GM12878 (cell line): ENCODE data around the gene LIN7C. TPM values are rescaled to one million over a fixed set of nuclear protein-coding genes. Genes with fewer than 3 reads are reported as not detected.

Experiments used
- ATAC-seq: fragments of 200-7000 bp; cut with Tn5 transposase; 3 replicates; pipeline ENCODE4 v1.9.1; 2020; ENCODE audit warnings: mild to moderate bottlenecking, moderate library complexity
- BruUV-seq: library from RNA; stranded (reverse); fragments of 400-500 nt; replicated peaks from 2 replicates; lab custom pipeline; 2021; lab: Mats Ljungman, UMichigan
- CTCF ChIA-PET: fragments of 300-600 bp; sonication (Branson Sonifier 250); formaldehyde crosslinking; extraction: SDS; loops from one replicate; lab custom pipeline; 2021; ENCODE audit warnings: inconsistent platforms; lab: Yijun Ruan, JAX
- POLR2A ChIA-PET: fragments of 350-600 bp; formaldehyde crosslinking; extraction: SDS; loops from one replicate; lab custom pipeline; 2021; ENCODE audit warnings: inconsistent platforms; lab: Charles Lee
- RAD21 ChIA-PET: fragments of 300-600 bp; sonication (Branson Sonifier 250); formaldehyde crosslinking; loops from one replicate; lab custom pipeline; 2023; ENCODE audit warnings: antibody characterized with exemption; ENCODE audit not compliant: unreplicated experiment; lab: Charles Lee
- SMC1A ChIA-PET: fragments of 300-600 bp; sonication (Branson Sonifier 250); formaldehyde crosslinking; loops from one replicate; lab custom pipeline; 2023; ENCODE audit not compliant: unreplicated experiment, uncharacterized antibody; lab: Charles Lee
- DNase-seq: peaks from one replicate; pipeline ENCODE4 v3.0.0-alpha.2; 2011; ENCODE audit warnings: low read depth, low spot score
- FAIRE-seq: peaks from 3 replicates; lab custom pipeline; 2011; peaks lifted over from hg19 to GRCh38; lab: Jason Lieb, UNC
- H2AFZ ChIP-seq: 2 replicates; pipeline ENCODE4 v1.6.0; 2011; ENCODE audit warnings: low read depth, low read length, control low read depth; ENCODE audit not compliant: control insufficient read depth
- H3K27ac ChIP-seq: 2 replicates; pipeline ENCODE4 v1.5.1; 2011; ENCODE audit warnings: control low read depth; ENCODE audit not compliant: control insufficient read depth, insufficient read depth
- H3K27me3 ChIP-seq, 2 experiments: replicated peaks in 1 of 2; 2 replicates each; pipeline versions ENCODE4 v1.6.0 to v1.6.1; 2011; ENCODE audit warnings: low read length in 1 of 2; ENCODE audit not compliant: control insufficient read depth in 2 of 2, insufficient read depth in 2 of 2
- H3K36me3 ChIP-seq, 2 experiments: 2 replicates each; pipeline ENCODE4 v1.5.1; 2011; ENCODE audit warnings: low read length in 1 of 2; ENCODE audit not compliant: control insufficient read depth in 2 of 2, insufficient read depth in 2 of 2
- H3K4me1 ChIP-seq: 2 replicates; pipeline ENCODE4 v1.6.1; 2011; ENCODE audit warnings: mild to moderate bottlenecking, low read length, moderate library complexity, mixed read lengths; ENCODE audit not compliant: control insufficient read depth, insufficient read depth
- H3K4me2 ChIP-seq: 2 replicates; pipeline ENCODE4 v1.6.0; 2011; ENCODE audit warnings: control low read depth; ENCODE audit not compliant: control insufficient read depth, insufficient read depth
- H3K4me3 ChIP-seq: fragments of 200-600 bp; sonication (generic); 2 replicates; pipeline ENCODE4 v1.5.1; 2016
- H3K79me2 ChIP-seq: 2 replicates; pipeline ENCODE4 v1.6.0; 2011; ENCODE audit warnings: low read length; ENCODE audit not compliant: control insufficient read depth, insufficient read depth
- H3K9ac ChIP-seq: 2 replicates; pipeline ENCODE4 v1.8.0; 2011; ENCODE audit warnings: low read length, control low read depth, mixed read lengths; ENCODE audit not compliant: control insufficient read depth, insufficient read depth
- H3K9me3 ChIP-seq: replicated peaks from 3 replicates; pipeline ENCODE4 v1.5.1; 2011; ENCODE audit warnings: mild to moderate bottlenecking, low read length; ENCODE audit not compliant: control insufficient read depth, insufficient read depth
- H4K20me1 ChIP-seq: 2 replicates; pipeline ENCODE4 v1.6.0; 2011; ENCODE audit not compliant: control insufficient read depth, insufficient read depth
- ATF7 ChIP-seq: fragments of 450-650 bp; IDR thresholded peaks from 2 replicates; pipeline ENCODE4 v1.6.1; 2016; ENCODE audit warnings: low read depth, mild to moderate bottlenecking
- BACH1 ChIP-seq: fragments of 450-650 bp; IDR thresholded peaks from 2 replicates; pipeline ENCODE4 v1.6.1; 2017; ENCODE audit warnings: mild to moderate bottlenecking, borderline replicate concordance
- BMI1 ChIP-seq: fragments of 450-650 bp; IDR thresholded peaks from 2 replicates; pipeline ENCODE4 v1.6.1; 2016; ENCODE audit warnings: mild to moderate bottlenecking, moderate library complexity, borderline replicate concordance
- CEBPB ChIP-seq, 2 experiments: fragments of 150-350 bp in 1 of 2; IDR thresholded peaks; 2 replicates each; pipeline ENCODE4 v1.6.1; 2012 to 2014; ENCODE audit warnings: low read depth in 2 of 2, low read length in 2 of 2, borderline replicate concordance in 1 of 2, inconsistent platforms in 1 of 2
- NFXL1 ChIP-seq: fragments of 450-650 bp; IDR thresholded peaks from 2 replicates; pipeline ENCODE4 v1.6.1; 2017; ENCODE audit warnings: antibody characterized with exemption, mild to moderate bottlenecking, borderline replicate concordance
- NR2C1 ChIP-seq: fragments of 450-650 bp; IDR thresholded peaks from 2 replicates; pipeline ENCODE4 v1.6.1; 2017; ENCODE audit warnings: antibody characterized with exemption, mild to moderate bottlenecking, moderate library complexity
- NR2C2 ChIP-seq: IDR thresholded peaks from 2 replicates; pipeline ENCODE4 v1.6.1; 2011; ENCODE audit warnings: borderline replicate concordance, low read depth; ENCODE audit not compliant: control insufficient read depth, insufficient read length
- NR2F1 ChIP-seq: fragments of 450-650 bp; conservative IDR thresholded peaks from 2 replicates; pipeline ENCODE4 v1.6.1; 2017; ENCODE audit warnings: mild to moderate bottlenecking
- PBX3 ChIP-seq: IDR thresholded peaks from 2 replicates; pipeline ENCODE4 v1.6.1; 2011; ENCODE audit warnings: mild to moderate bottlenecking, low read depth, low read length, moderate library complexity; ENCODE audit not compliant: insufficient replicate concordance
- POU2F2 ChIP-seq: IDR thresholded peaks from 3 replicates; pipeline ENCODE4 v1.6.1; 2011; ENCODE audit warnings: low read depth, mild to moderate bottlenecking, low read length, borderline replicate concordance
- RELA ChIP-seq: fragments of 450-650 bp; IDR thresholded peaks from 2 replicates; pipeline ENCODE4 v1.8.0; 2014; ENCODE audit warnings: borderline replicate concordance; ENCODE audit not compliant: partially characterized antibody
- ZNF687 ChIP-seq: fragments of 450-650 bp; IDR thresholded peaks from 2 replicates; pipeline ENCODE4 v1.6.1; 2017; ENCODE audit warnings: mild to moderate bottlenecking, moderate library complexity
- WGBS: methylation state at CpG from one replicate; pipeline ENCODE4 v1.1.6; 2016; ENCODE audit warnings: low lambda C conversion rate; ENCODE audit not compliant: insufficient replicate concordance, insufficient coverage; ENCODE audit errors: missing lambda C conversion rate; 5-methylcytosine and 5-hydroxymethylcytosine counted together
- in situ Hi-C: fragments of 300-500 bp; cut with MboI; formaldehyde crosslinking; loops from 9 replicates; pipeline ENCODE4 v1.14.3; 2018; ENCODE audit warnings: mixed read lengths
- intact Hi-C: fragments of 100-400 bp; cut with micrococcal nuclease; formaldehyde crosslinking; loops from one replicate; pipeline ENCODE4 v1.14.2; 2022; ENCODE audit not compliant: unreplicated experiment
- polyA plus RNA-seq, 11 experiments: library from polyadenylated mRNA; depleted of rRNA in 4 of 11; unstranded in 6 of 11; stranded (reverse) in 5 of 11; fragments of >200 nt; fragmentation: Nextera tagmentation in 4 of 11; fragmentation: Illumina TruSeq in 1 of 11; extraction: Ambion mirVana in 4 of 11; extraction: Trizol in 1 of 11; gene quantifications; 1 replicate in 1 of 11; 2 replicates in 10 of 11; pipeline versions ENCODE4 v1.2.1 to v1.2.3, GENCODE V29; 2011 to 2016; ENCODE audit warnings: inconsistent platforms in 2 of 11, missing spikeins in 2 of 11, low read depth in 1 of 11
- total RNA-seq, 4 experiments: library from RNA; depleted of rRNA in 3 of 4; stranded (reverse); fragments of >200 nt in 3 of 4; fragmentation: Illumina TruSeq in 1 of 4; extraction: Trizol in 1 of 4; gene quantifications; 2 replicates each; pipeline versions ENCODE4 v1.2.1 to v1.2.3, GENCODE V29; 2013 to 2021
- TF ChIP-seq, protein P1 (sequence below): fragments of 450-650 bp; IDR thresholded peaks from 2 replicates; pipeline ENCODE4 v1.6.1; 2017; ENCODE audit warnings: antibody characterized with exemption, mild to moderate bottlenecking, moderate library complexity

The LIN7C gene
- total and polyA plus RNA-seq, 10 of the 15 experiments (the other 5 are each of a cell fraction or from before 2014, with no cell fraction given): 6.0 to 23.7 (median 15.1) TPM

- no peaks in the 10 kb centered on the region for H3K79me2 ChIP-seq
- FAIRE-seq: no peak
- SMC1A ChIA-PET: no interaction called here
- TF ChIP-seq POU2F2: no peak
- no peak for TF ChIP-seq ATF7
- TF ChIP-seq NR2C2: no peak
- TF ChIP-seq NFXL1: no peak
- no peak for TF ChIP-seq CEBPB (IDR thresholded peaks at IDR 0.05; ENCODE audit: borderline replicate concordance in 1 of 2, low read depth in 2 of 2, low read length in 2 of 2)
- TF ChIP-seq ZNF687: no peak
- no peak for TF ChIP-seq BACH1
- TF ChIP-seq BMI1: no peak
- no peak for TF ChIP-seq RELA
- TF ChIP-seq NR2F1: no peak
- TF ChIP-seq NR2C1: no peak
- TF ChIP-seq, protein P1, sequence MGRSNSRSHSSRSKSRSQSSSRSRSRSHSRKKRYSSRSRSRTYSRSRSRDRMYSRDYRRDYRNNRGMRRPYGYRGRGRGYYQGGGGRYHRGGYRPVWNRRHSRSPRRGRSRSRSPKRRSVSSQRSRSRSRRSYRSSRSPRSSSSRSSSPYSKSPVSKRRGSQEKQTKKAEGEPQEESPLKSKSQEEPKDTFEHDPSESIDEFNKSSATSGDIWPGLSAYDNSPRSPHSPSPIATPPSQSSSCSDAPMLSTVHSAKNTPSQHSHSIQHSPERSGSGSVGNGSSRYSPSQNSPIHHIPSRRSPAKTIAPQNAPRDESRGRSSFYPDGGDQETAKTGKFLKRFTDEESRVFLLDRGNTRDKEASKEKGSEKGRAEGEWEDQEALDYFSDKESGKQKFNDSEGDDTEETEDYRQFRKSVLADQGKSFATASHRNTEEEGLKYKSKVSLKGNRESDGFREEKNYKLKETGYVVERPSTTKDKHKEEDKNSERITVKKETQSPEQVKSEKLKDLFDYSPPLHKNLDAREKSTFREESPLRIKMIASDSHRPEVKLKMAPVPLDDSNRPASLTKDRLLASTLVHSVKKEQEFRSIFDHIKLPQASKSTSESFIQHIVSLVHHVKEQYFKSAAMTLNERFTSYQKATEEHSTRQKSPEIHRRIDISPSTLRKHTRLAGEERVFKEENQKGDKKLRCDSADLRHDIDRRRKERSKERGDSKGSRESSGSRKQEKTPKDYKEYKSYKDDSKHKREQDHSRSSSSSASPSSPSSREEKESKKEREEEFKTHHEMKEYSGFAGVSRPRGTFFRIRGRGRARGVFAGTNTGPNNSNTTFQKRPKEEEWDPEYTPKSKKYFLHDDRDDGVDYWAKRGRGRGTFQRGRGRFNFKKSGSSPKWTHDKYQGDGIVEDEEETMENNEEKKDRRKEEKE: no peak
- no peak for TF ChIP-seq PBX3
These were observed 11.9 kb upstream of the LIN7C start for GRCh38 chr11:27518518-27518917.

More at GRCh38 chr11:27518518-27518917, 11.9 kb upstream of the LIN7C start:
- Histone ChIP-seq H3K4me3 (no peak overlapping the region), H3K4me1 (no peaks in the 10 kb centered on the region), H2AFZ (no peak overlapping the region), H3K9ac (no peak overlapping the region), H3K9me3 (no peaks in the 10 kb centered on the region), H4K20me1 (no peaks in the 10 kb centered on the region), H3K27me3 (no peaks in the 10 kb centered on the region; a peak in 1 of 4 replicates), H3K4me2 (no peak overlapping the region), H3K36me3 (no peaks in the 10 kb centered on the region), H3K27ac (no peak overlapping the region)
- BruUV-seq: no TSS peak
- intact Hi-C loops: no loop called here
- 3% methylated on average over 2 of the region's 2 CpGs for WGBS
- ChIA-PET RAD21 (interaction anchor here (0.9 kb wide), 1 partner anchor 15 kb away, joined by 3 read pairs; no protein-coding TSS in a partner anchor), CTCF (no interaction called here), POLR2A (no interaction called here)
- no peak for ATAC-seq
- in situ Hi-C loops: no loop called here
- DNase-seq: no peak
